GM18526 (cell line): ENCODE data around the gene OR1J1.

Source experiments
- POLR2A ChIP-seq: IDR thresholded peaks from 3 replicates; pipeline ENCODE4 v1.6.1; 2011; ENCODE audit not compliant: insufficient read length; ENCODE audit errors: extremely low read depth

Gene OR1J1

DNA sequence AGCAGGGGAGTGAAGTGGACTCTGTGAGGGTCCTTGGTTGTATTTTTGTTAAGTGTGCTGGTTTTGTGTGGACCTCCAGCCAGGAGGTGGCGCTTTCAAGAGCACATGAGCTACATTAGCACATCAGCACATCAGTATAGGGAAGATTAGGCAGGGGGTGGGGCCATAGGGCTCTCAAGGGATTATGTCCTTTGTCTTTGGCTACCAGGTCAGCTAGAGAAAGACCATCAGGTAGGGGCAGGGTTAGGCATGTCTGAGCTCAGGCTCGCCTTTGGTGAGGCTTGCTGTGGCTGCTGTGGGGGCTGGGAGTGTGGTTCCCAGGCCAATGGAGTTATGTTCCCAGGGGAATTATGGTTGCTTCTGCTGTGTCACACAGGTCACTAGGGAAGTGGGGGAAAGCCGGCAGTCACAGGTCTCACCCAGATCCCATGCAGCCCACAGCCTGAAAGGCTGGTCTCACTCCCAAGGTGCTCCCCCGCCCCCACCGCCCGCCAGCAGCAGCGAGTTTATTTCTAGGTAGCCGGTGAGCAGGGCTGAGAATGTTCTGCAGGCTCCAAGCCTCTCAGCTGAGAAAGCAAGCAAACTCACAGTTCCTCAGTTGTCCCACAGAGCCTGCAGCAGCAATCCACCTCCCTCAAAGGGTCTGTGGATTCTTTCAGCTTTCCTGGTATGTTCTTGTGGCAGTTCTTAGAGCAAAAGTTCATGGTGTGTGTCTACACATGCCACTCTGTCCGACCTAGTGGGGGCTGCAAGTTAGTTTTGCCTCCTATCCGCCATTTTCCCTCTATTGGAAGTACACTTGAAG lies 13.7 kb downstream of the OR1J1 start:
- TF ChIP-seq POLR2A = no peak

DNA sequence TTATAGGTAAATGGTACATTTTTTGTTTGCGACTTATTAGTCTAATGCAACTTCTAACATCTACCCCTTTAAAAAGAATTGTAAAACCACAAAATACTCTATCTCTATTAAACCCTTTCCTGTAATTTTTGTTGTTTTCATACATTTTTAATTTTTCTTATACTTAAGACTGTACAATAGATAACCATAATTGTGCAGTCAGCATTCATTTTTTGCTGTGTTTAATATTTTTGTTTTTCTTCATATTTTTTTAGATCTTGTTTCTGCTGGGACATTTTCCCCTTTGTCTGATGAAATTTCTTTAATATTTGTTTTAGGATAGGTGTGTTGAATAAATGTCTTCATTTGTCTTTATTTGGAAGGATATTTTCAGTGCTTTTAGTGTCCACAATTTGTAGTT lies 19.9 kb downstream of the OR1J1 start:
- no peak for TF ChIP-seq POLR2A

DNA sequence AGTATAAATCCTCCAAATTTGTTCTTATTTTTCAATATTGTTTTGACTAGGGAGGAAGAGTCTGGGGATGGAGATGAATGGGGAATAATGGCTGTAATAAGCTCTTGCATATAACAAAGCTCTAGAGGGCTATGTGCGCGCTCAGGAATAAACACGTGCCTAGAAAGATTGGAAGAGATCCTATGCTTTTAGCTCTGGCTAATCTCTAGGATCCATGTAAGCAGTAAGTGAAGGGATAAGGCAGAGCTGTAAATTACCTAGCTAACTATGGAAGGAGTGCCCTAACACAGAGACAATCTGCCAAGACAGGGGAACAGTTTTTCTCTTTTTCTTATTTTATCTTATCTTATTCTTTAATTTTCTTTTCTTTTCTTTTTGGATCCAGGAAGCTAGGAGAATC lies 21.6 kb downstream of the OR1J1 start:
- TF ChIP-seq POLR2A = no peak

DNA sequence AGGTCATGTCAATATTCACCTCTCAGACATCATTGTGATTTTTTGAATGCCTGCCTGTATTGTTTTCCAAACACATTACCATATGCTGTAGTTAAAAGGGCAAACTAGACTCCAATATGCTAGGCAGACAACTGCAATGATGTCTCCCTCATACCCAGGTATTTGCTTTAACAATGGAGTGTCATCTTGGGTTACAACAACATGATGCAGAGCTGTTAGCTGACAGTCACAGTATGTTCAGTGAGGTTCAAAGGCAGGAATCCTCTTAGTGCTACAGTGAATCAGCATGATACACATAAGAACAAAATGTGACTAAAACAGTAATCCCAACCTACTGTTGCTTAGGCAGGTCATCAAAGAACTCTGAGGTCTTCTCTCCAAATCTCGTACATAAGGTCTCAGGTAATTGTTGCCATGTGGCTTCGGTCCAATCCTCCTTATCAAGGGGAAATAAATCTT lies 24.0 kb downstream of the OR1J1 start:
- TF ChIP-seq POLR2A = no peak

GRCh38 chr9:122446819-122447484 lies 30.8 kb downstream of the OR1J1 start:
- TF ChIP-seq POLR2A = no peak

- TF ChIP-seq POLR2A = no peak
Measured at GRCh38 chr9:122445155-122445749, 32.5 kb downstream of the OR1J1 start.

GRCh38 chr9:122444041-122444733 lies 33.5 kb downstream of the OR1J1 start:
- TF ChIP-seq POLR2A = no peak

DNA sequence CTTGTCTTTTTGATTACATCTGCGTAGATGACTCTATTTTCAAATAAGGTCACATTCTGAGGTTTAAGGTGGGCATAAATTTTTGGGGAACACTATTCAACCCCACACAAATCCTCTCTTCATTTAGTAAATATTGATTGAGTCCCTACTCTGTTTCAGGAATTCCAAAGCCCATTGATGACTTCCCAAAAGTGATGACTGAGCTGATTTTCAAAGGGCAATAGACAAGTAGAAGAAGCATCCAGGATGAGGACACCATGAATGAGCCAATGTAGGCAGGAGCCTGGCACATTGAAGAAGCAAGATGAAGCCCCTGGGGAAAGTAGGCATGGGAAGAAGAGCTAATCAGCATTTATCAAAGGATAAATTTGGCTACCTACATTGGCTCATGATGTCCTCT lies 35.2 kb downstream of the OR1J1 start:
- no peak for TF ChIP-seq POLR2A
